ENCODE results near the gene WDR20.

GRCh38 chr14:102235275-102235897, 95.7 kb downstream of the WDR20 start:
- TF ChIP-seq CTCF (conservative IDR thresholded peaks at IDR 0.05; ENCODE audit: low read depth, low read length): peak; percentile 84
- TF ChIP-seq MAFK (IDR thresholded peaks at IDR 0.05; ENCODE audit: low read depth, low read length): no peak
- no peak for TF ChIP-seq POLR2A (IDR thresholded peaks at IDR 0.05; ENCODE audit: low read depth, low read length)
